ENCODE data around the gene MAP4K2. TPM values are rescaled to one million over a fixed set of nuclear protein-coding genes. Genes with fewer than 3 reads are reported as not detected.
A peak's percentile ranks its signal among the peaks of the same experiment; 100 is the strongest.

Gene MAP4K2
- total and polyA plus RNA-seq, 2 of the 13 experiments (the other 11 are each of a cell fraction or from before 2014, with no cell fraction given) = 8.3 to 17.6 TPM

GRCh38 chr11:64778473-64779298 is 24.3 kb downstream of the MAP4K2 start, which contains the start of gene SF1 (continued):
- peak; percentile 93; the same call in 1 of the 2 replicates for TF ChIP-seq MAZ (IDR thresholded peaks at IDR 0.05; ENCODE audit: borderline replicate concordance, low read depth, low read length)
- peak; percentile 79 for TF ChIP-seq MAZ (CRISPR knock-in tag; IDR thresholded peaks at IDR 0.05; ENCODE audit: low read depth)
- TF ChIP-seq CEBPZ (IDR thresholded peaks at IDR 0.05; ENCODE audit: low read length) = no peak
- TF ChIP-seq ZMYM4 (CRISPR knock-in tag; IDR thresholded peaks at IDR 0.05) = peak; percentile 65
- peak; percentile 87 for TF ChIP-seq THAP11 (CRISPR knock-in tag; IDR thresholded peaks at IDR 0.05)
- TF ChIP-seq ZNF792 (CRISPR knock-in tag; IDR thresholded peaks at IDR 0.05) = 0 out of 2 replicates have a peak, but pooled peaks have one; percentile 53
- no peak for TF ChIP-seq SIX4 (CRISPR knock-in tag; IDR thresholded peaks at IDR 0.05)
- TF ChIP-seq, protein P1, sequence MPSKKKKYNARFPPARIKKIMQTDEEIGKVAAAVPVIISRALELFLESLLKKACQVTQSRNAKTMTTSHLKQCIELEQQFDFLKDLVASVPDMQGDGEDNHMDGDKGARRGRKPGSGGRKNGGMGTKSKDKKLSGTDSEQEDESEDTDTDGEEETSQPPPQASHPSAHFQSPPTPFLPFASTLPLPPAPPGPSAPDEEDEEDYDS (CRISPR knock-in tag; IDR thresholded peaks at IDR 0.05) = peak; percentile 94
- peak; percentile 67 for TF ChIP-seq XRCC5 (optimal IDR thresholded peaks at IDR 0.05; ENCODE audit: low read length)
- TF ChIP-seq ZNF256 (CRISPR knock-in tag; conservative IDR thresholded peaks at IDR 0.05) = no peak
- TF ChIP-seq HDAC6 (IDR thresholded peaks at IDR 0.05; ENCODE audit: low read depth, low read length) = no peak
- TF ChIP-seq SNAPC5 (CRISPR knock-in tag; IDR thresholded peaks at IDR 0.05; ENCODE audit: borderline replicate concordance) = no peak
- TF ChIP-seq SMAD9 (CRISPR knock-in tag; IDR thresholded peaks at IDR 0.05) = no peak
- no peak for TF ChIP-seq RBFOX2 (IDR thresholded peaks at IDR 0.05; ENCODE audit: low read depth, low read length)
- no peak for TF ChIP-seq ZNF598 (CRISPR knock-in tag; IDR thresholded peaks at IDR 0.05; ENCODE audit: borderline replicate concordance)
- no peak for TF ChIP-seq ZNF776 (CRISPR knock-in tag; IDR thresholded peaks at IDR 0.05)
- TF ChIP-seq, protein P2, sequence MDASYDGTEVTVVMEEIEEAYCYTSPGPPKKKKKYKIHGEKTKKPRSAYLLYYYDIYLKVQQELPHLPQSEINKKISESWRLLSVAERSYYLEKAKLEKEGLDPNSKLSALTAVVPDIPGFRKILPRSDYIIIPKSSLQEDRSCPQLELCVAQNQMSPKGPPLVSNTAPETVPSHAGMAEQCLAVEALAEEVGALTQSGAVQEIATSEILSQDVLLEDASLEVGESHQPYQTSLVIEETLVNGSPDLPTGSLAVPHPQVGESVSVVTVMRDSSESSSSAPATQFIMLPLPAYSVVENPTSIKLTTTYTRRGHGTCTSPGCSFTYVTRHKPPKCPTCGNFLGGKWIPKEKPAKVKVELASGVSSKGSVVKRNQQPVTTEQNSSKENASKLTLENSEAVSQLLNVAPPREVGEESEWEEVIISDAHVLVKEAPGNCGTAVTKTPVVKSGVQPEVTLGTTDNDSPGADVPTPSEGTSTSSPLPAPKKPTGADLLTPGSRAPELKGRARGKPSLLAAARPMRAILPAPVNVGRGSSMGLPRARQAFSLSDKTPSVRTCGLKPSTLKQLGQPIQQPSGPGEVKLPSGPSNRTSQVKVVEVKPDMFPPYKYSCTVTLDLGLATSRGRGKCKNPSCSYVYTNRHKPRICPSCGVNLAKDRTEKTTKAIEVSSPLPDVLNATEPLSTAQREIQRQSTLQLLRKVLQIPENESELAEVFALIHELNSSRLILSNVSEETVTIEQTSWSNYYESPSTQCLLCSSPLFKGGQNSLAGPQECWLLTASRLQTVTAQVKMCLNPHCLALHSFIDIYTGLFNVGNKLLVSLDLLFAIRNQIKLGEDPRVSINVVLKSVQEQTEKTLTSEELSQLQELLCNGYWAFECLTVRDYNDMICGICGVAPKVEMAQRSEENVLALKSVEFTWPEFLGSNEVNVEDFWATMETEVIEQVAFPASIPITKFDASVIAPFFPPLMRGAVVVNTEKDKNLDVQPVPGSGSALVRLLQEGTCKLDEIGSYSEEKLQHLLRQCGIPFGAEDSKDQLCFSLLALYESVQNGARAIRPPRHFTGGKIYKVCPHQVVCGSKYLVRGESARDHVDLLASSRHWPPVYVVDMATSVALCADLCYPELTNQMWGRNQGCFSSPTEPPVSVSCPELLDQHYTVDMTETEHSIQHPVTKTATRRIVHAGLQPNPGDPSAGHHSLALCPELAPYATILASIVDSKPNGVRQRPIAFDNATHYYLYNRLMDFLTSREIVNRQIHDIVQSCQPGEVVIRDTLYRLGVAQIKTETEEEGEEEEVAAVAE (CRISPR knock-in tag; IDR thresholded peaks at IDR 0.05; ENCODE audit: borderline replicate concordance) = peak; percentile 39; the same call in 1 of the 2 replicates
- TF ChIP-seq ZNF724P (CRISPR knock-in tag; IDR thresholded peaks at IDR 0.05; ENCODE audit: borderline replicate concordance) = no peak
- TF ChIP-seq ZEB1 (IDR thresholded peaks at IDR 0.05; ENCODE audit: insufficient replicate concordance, low read depth) = no peak
- peak; percentile 93 for TF ChIP-seq RFX3 (CRISPR knock-in tag; IDR thresholded peaks at IDR 0.05)
- TF ChIP-seq SALL1 (CRISPR knock-in tag; IDR thresholded peaks at IDR 0.05) = peak; percentile 81
- 0 out of 2 replicates have a peak, but pooled peaks have one; percentile 12 for TF ChIP-seq ZSCAN29 (CRISPR knock-in tag; conservative IDR thresholded peaks at IDR 0.05)
- TF ChIP-seq GATA4 (IDR thresholded peaks at IDR 0.05; ENCODE audit: borderline replicate concordance, low read depth) = 0 out of 2 replicates have a peak, but pooled peaks have one; percentile 27
